Upper lobe of left lung (tissue), 4 donors: ENCODE data around the gene IL20RB.

Experiments
- POLR2A ChIP-seq, 4 donors: fragments of 450-650 bp; IDR thresholded peaks; one replicate each; pipeline ENCODE4 v1.5.1; 2016 to 2017; ENCODE audit warnings: antibody characterized with exemption in 4 of 4, mild to moderate bottlenecking in 2 of 4
- TF ChIP-seq, protein P1 (sequence below), 6 experiments: fragments of 450-650 bp in 4 of 6; fragments of 200-600 bp in 2 of 6; sonication (generic) in 2 of 6; IDR thresholded peaks; one replicate each; pipeline ENCODE4 v1.5.1; 2016 to 2019; ENCODE audit warnings: antibody characterized with exemption in 6 of 6

DNA sequence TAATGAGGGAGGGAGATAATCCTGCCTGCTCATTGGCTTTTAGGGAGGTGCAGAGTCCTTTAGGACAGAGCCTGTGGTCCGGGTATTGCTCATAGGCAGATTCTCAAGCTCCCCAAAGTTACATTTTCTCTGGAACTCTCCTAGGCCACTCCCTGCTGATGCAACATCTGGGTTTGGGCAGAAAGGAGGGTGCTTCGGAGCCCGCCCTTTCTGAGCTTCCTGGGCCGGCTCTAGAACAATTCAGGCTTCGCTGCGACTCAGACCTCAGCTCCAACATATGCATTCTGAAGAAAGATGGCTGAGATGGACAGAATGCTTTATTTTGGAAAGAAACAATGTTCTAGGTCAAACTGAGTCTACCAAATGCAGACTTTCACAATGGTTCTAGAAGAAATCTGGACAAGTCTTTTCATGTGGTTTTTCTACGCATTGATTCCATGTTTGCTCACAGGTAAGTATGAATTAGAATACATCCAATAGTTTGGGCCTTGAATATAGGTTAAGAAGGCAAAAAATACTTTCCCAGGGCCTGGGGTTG, at the start of gene IL20RB:
- TF ChIP-seq, protein P1, sequence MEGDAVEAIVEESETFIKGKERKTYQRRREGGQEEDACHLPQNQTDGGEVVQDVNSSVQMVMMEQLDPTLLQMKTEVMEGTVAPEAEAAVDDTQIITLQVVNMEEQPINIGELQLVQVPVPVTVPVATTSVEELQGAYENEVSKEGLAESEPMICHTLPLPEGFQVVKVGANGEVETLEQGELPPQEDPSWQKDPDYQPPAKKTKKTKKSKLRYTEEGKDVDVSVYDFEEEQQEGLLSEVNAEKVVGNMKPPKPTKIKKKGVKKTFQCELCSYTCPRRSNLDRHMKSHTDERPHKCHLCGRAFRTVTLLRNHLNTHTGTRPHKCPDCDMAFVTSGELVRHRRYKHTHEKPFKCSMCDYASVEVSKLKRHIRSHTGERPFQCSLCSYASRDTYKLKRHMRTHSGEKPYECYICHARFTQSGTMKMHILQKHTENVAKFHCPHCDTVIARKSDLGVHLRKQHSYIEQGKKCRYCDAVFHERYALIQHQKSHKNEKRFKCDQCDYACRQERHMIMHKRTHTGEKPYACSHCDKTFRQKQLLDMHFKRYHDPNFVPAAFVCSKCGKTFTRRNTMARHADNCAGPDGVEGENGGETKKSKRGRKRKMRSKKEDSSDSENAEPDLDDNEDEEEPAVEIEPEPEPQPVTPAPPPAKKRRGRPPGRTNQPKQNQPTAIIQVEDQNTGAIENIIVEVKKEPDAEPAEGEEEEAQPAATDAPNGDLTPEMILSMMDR (IDR thresholded peaks at IDR 0.05): no peak
- TF ChIP-seq POLR2A (IDR thresholded peaks at IDR 0.05): no peak
